ENCODE data around the gene ITPR1.

Gene ITPR1

GRCh38 chr3:4540267-4540666 is 47.1 kb downstream of the ITPR1 start:
- no peak for DNase-seq (ENCODE audit: low spot score)
- no peak for TF ChIP-seq CTCF (IDR thresholded peaks at IDR 0.05; ENCODE audit: extremely low read depth, missing control alignments)

- no peak for TF ChIP-seq CTCF (IDR thresholded peaks at IDR 0.05; ENCODE audit: extremely low read depth, missing control alignments)
- DNase-seq (ENCODE audit: low spot score): no peak
Observed at GRCh38 chr3:4543110-4543509, 50.0 kb downstream of the ITPR1 start.

DNA sequence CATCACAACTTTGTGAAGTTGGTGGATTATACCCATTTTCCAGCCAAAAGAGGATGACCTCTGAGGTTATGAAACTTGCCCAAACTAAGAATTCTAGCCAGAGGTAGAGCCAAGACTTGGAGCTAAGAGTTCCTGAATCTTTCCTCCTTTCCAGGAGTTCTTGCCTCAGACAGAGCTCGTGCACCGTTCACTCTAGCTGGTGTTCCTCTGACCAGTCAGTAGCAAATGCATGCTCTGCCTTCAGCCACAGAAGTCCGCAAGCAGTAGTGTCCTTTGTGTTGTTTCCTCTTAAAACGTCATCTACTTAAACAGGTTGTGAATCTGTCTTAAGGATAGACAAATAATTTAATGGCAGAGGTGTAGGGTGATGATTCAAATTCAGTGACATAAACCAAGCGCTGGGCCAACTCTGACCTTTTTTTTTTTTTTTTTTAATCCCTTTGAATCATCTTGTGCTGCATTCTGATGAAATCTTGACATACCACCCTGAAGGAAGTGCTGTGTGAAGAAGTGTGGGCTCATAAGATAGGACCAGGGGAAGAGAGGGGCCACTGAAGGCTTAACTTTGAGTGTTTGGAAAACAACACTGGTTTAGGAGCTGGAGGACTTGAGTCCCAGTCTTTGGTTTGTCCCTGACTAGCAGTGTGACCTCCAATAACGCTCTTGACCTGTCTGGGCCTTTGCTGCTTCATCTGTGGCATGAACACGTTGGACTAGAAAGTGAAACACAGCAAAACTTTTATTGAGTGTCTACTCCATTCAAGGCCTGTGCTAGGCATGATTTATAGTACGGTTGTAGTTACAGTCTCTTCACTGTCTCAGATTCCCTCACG is 53.4 kb downstream of the ITPR1 start:
- no peak for DNase-seq (ENCODE audit: low spot score)
- TF ChIP-seq CTCF (IDR thresholded peaks at IDR 0.05; ENCODE audit: extremely low read depth, missing control alignments): no peak

- no peak for DNase-seq (ENCODE audit: low spot score)
- TF ChIP-seq CTCF (IDR thresholded peaks at IDR 0.05; ENCODE audit: extremely low read depth, missing control alignments): no peak
Observed at GRCh38 chr3:4547799-4548198, 54.7 kb downstream of the ITPR1 start.

- TF ChIP-seq CTCF (IDR thresholded peaks at IDR 0.05; ENCODE audit: extremely low read depth, missing control alignments): no peak
- no peak for DNase-seq (ENCODE audit: low spot score)
Observed at GRCh38 chr3:4548356-4548755, 55.2 kb downstream of the ITPR1 start.

- no peak for TF ChIP-seq CTCF (IDR thresholded peaks at IDR 0.05; ENCODE audit: extremely low read depth, missing control alignments)
- DNase-seq (ENCODE audit: low spot score): no peak
Observed at GRCh38 chr3:4548780-4549179, 55.6 kb downstream of the ITPR1 start.

DNA sequence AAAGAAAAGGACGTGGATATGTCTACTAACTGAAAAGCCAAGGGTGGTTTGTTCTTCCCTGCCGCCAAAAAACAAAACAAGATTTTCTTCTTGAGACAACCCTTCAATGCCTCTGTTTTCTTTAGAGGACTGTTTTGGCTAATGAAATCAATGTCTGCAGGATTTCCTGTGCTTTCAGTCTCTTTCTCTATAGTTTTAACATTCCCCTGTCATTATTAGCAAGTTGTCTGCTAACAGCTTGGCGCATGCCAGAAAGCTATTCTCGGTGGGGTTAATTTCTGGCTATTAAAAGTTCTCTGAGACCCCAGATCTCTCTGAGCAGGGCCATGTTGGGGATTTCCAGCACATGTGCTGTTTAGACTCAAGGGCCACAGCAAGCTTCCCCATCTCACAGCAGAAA is 56.7 kb downstream of the ITPR1 start:
- no peak for TF ChIP-seq CTCF (IDR thresholded peaks at IDR 0.05; ENCODE audit: extremely low read depth, missing control alignments)
- DNase-seq (ENCODE audit: low spot score): no peak

All from GM20000 (cell line).